Fibroblast of gingiva (primary cell): ENCODE measurements around the gene RNF41.

ENCODE experiments used
- DNase-seq: peaks from one replicate; pipeline ENCODE4 v3.0.0-alpha.2; 2011; ENCODE audit warnings: low read depth

Gene RNF41

GRCh38 chr12:56208006-56208405 lies 13.7 kb downstream of the RNF41 start:
- DNase-seq, result no peak

- DNase-seq, result peak; percentile 44
These were observed 15.1 kb downstream of the RNF41 start for GRCh38 chr12:56206452-56207166.

GRCh38 chr12:56205445-56205844 lies 16.3 kb downstream of the RNF41 start:
- no peak for DNase-seq

GRCh38 chr12:56204275-56204674 lies 17.4 kb downstream of the RNF41 start:
- no peak for DNase-seq

GRCh38 chr12:56202838-56203237 lies 18.9 kb downstream of the RNF41 start:
- DNase-seq, result no peak

GRCh38 chr12:56202366-56202765 lies 19.4 kb downstream of the RNF41 start:
- no peak for DNase-seq

GRCh38 chr12:56198836-56199235 lies 22.9 kb downstream of the RNF41 start:
- no peak for DNase-seq

- DNase-seq, result no peak
These were observed 23.6 kb downstream of the RNF41 start for GRCh38 chr12:56197921-56198635.

- peak; percentile 70 for DNase-seq
These were observed 24.7 kb downstream of the RNF41 start for GRCh38 chr12:56196818-56197550.

- peak; percentile 74 for DNase-seq
These were observed 28.6 kb downstream of the RNF41 start for GRCh38 chr12:56193025-56193578.

GRCh38 chr12:56192582-56192981 lies 29.1 kb downstream of the RNF41 start:
- no peak for DNase-seq

GRCh38 chr12:56190695-56191155 lies 31.0 kb downstream of the RNF41 start:
- DNase-seq, result peak; percentile 77

- DNase-seq, result peak; percentile 68
These were observed 31.6 kb downstream of the RNF41 start for GRCh38 chr12:56189918-56190694.

- DNase-seq, result peak; percentile 81
These were observed 32.4 kb downstream of the RNF41 start, which contains the start of gene SMARCC2 for GRCh38 chr12:56189099-56189917. Gene SMARCC2 (minus strand): TSS chr12:56189483. CDS start chr12:56189461, 22 bp downstream.

GRCh38 chr12:56188778-56189098 lies 33.0 kb downstream of the RNF41 start:
- no peak for DNase-seq

GRCh38 chr12:56188131-56188777 lies 33.5 kb downstream of the RNF41 start:
- no peak for DNase-seq

GRCh38 chr12:56186957-56187356 lies 34.8 kb downstream of the RNF41 start:
- DNase-seq, result no peak

- no peak for DNase-seq
These were observed 43.4 kb downstream of the RNF41 start for GRCh38 chr12:56178347-56178746.

- no peak for DNase-seq
These were observed 48.9 kb downstream of the RNF41 start for GRCh38 chr12:56172839-56173238.

GRCh38 chr12:56169229-56169759 lies 52.4 kb downstream of the RNF41 start:
- no peak for DNase-seq
